ENCODE measurements around the gene CNTNAP5.

The CNTNAP5 gene

DNA sequence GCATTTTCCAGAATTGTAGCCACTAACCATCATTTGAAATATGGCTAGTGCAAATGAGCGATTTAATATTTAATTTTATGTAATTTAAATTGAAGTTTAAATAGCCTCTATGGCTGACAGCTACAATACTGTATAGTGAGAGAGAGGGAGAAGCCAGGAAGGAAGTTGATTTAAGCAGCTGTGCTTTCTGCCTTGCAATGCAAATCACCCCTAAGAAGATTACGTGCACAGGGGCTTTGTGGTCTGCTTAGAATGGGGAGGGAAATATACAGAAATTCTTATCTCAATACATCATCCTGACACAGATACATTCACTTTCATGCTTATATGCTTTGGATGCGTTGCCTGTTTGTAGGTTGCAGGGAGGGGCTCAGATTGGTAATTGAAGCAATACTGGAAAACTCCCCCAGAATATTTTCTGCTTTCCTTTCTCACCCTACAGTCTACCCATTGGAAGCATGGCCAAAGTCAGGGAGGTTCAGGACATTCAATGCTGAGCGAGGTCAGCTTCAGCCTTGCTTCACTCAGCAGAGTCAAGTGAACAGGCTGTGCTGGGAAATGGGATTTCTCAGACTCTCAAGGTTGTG lies 674.0 kb downstream of the CNTNAP5 start:
- DNase-seq (ENCODE audit: low spot score) = no peak

DNA sequence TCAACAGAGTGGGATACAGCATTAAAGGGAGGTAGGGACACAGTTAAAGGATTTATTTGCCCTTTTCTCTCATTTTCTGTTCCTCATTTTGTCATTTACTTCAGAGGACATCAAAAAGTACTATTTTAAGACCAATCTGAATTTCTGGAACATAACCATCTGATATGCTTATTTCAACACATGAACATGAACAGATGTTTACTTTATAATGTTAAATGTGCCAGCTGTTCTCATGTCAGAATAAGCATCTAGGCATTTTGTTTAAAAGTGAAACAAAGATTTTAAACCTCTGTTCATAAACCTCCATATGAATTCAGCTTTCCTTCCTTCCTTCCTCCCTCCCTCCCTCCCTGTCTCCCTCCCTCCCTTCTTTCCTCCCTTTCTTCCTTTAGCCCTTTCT lies 677.7 kb downstream of the CNTNAP5 start:
- DNase-seq (ENCODE audit: low spot score) = no peak

DNA sequence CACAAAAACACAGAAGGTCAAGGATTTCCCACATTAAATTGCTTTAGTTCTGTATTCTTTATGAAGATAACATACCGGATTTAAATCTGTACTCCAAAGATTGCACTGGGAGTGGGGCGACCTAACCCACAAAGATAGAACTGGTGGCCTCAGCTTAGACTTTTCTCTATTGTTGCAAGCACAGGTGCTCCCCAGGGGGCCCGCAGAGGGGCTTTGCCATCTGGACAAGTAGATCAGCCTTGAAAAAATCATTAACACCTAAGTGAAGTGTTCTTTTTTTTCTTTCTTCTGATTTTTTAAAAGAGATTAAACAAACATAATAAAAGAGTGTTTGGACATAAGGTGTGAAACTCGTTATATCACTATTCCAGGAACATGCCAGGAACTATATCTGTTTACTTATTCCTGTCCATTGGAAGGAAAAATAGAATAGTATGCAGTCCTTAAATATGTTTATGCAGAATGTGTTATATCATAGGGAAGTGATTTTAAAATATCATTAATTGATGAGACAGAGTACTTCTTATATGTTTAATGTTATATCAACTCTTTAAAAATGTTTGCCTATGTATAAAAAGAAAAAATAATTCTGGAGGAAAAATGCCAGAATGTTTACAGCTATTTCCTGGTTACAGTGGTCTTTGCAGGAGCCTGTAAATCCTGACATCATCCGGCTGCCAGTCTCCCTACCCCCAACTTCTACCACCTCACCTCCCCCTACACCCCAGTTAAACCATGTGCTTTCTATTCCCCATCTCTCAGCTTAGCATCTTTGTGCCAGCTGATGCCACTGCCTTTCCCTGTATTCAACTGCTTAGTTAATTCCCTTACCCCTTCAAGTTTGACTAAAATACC lies 679.2 kb downstream of the CNTNAP5 start:
- DNase-seq (ENCODE audit: low spot score) = no peak

DNA sequence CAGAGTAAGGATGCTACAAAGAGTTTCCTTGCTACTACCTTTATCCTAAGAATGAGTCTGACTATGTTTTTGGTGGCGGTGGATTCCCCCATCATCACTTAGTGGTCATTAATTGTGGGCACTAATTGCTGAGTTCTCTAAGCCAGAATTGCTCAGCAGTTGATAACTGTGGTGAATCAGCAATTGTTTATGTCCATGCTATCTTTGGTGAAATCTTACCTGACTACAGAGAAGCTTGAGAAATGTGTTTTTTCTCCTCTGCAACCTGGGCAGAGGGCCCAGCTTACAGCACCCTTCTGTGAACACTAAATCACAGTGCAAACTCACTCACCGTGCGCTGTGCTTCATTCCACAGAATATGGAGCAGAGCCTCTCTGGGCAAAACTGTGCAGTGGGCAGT lies 683.6 kb downstream of the CNTNAP5 start:
- no peak for DNase-seq (ENCODE audit: low spot score)

DNA sequence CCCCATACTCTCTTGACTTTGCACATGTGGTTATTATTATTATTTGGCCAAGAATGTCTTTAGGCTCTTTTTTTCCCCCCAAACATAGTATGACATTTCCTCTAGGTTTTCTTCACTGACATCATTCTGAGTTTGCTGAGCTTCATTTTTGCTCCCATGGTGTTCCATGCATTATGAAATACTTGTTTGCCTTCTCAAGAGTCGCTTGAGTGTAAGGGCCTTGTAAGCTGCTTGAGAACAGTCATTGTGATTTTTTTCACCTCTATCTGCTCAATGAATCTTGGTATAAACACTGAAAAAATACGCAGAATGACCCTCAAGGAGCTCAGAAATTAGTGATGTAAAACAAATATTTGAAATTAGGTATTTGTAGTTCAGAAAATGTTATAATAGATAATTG lies 688.9 kb downstream of the CNTNAP5 start:
- DNase-seq (ENCODE audit: low spot score) = no peak

DNA sequence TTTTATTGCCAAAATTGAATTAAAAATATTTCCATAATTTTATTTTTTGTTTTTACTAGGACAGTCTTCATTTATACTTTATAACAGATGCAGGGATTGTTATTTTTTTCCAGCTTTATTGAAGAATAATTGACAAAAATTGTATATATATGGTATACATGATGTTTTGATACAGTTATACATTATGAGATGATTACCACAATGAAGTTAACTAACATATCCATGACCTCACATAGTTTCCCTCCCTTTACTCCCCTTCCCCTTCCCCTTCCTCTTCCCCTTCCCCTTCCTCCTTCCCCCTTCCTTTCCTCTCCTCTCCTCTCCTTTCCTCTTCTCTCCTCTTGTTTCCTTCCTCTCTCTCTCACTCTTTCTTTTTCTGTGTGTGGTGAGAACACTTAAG lies 700.1 kb downstream of the CNTNAP5 start:
- no peak for DNase-seq (ENCODE audit: low spot score)

DNA sequence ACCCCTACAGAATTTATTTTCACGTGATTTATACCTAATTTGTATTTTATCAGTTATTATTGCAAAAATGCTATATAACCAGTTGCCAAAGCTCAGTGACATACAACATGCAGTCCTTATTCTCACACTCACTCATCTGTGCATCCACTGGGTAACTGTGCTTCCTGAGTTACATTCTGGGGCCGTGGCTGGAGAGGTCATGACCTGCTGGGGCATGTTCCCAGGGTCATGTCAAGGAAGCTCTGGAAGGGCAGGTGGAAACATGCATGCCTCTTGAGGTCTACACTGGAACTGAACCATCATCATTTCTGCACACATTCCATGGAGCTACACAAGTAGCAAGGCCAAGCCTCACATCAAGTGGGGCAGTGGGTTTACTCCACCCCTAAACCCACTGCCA lies 715.5 kb downstream of the CNTNAP5 start:
- DNase-seq (ENCODE audit: low spot score) = no peak

DNA sequence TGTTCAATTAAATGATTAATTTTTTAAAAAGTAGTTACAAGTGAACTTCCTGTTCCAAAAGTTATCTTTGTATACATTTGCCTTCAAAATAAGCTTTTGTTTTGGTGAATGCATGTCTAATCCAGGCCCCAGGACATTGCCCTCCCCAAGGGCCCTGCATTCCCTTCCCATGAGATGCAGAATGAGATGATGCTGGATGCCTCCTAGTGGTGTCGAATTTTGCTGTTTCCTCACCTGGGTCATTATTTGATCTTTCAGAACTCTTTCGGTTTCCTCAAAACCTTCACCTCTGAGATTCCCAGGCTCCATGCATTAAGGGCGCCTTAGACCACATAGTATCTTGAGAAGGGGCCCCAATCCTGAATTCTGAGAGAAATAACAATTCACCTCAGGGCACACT lies 728.8 kb downstream of the CNTNAP5 start:
- no peak for DNase-seq (ENCODE audit: low spot score)

DNA sequence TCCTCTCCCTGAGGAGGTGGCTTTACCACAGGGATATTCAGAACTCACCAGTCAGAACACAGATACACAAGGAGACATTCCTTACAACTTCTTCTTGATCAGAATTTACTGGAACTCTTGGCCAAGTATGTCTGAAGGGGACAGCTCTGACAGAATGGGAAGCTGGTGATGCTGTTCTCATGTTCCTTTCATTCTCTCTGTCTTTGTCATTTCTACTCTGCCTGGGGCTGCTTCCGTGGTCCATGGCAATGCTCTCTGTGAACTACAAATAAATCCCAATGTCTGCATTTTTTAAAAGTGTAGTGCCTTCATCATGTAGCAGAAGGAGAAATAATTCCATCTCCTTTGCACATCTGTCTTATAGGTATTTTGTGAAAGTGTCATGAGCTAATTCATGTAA lies 730.3 kb downstream of the CNTNAP5 start:
- no peak for DNase-seq (ENCODE audit: low spot score)

DNA sequence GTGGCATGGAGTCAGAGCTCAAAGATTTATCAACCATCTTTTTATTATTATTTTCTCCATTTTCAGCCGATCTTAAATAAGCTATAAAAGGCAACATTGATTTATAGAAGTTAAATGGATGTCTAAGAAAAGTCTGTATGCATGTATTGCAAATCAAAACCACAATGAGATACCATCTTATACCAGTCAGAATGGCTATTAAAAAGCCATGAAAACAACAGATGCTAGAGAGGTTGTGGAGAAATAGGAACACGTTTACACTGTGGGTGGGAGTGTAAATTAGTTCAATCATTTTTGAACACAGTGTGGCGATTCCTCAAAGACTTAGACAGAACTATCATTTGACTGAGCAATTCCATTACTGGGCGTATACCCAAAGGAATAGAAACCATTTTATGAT lies 731.0 kb downstream of the CNTNAP5 start:
- no peak for DNase-seq (ENCODE audit: low spot score)

DNA sequence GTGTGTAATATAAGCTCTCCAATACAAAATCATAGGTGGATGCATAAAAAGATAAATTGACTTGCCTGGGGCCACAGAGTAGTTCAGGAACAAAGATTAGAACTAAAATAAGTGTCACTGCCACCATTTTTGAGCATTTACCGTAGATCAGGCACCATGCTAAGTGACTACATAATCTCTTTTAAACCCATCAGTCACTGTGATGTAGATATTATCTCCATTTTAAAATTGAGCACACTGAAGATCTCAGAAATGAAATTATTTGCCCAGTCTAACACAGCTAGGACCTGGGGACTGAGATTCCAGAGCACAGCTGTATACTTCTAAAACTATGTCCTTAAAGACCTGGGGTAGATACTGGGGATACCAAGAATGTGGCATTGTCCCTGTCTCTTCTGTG lies 737.3 kb downstream of the CNTNAP5 start:
- DNase-seq (ENCODE audit: low spot score) = no peak

DNA sequence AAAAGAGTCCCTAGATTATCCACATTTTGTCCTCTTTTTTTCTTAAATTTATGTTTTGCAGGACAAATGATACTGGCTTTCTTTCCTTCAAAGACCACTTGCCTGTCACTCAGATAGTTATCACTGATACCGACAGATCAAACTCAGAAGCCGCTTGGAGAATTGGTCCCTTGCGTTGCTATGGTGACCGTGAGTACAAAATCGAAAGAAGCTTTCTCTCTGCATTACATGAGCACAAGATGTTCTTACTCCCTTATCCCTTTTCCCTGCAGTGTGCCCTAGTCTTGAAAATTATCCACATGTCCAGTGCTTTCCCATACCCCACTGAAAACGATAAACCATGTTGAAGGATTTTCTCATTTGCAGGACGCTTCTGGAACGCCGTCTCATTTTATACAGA lies 738.5 kb downstream of the CNTNAP5 start:
- DNase-seq (ENCODE audit: low spot score) = no peak

DNA sequence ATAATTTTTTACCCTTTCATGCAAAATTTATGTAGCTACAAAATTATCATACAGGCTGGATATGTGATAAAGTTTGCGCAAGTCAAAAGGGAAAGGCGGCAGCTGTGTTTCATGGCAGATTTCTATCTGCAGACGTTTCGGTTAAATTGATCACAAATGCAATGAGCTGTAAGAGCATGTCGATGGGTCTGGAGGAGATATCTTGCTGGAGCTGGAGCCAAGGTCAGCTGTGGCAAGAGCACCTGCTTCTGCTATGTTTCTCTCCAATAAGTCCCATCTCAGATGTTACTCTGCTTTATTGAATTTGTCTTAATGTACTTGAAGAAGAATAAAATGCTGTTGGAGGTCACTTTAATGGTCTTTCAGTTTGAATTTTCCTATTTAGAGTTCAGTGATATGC lies 749.7 kb downstream of the CNTNAP5 start:
- DNase-seq (ENCODE audit: low spot score) = no peak

DNA sequence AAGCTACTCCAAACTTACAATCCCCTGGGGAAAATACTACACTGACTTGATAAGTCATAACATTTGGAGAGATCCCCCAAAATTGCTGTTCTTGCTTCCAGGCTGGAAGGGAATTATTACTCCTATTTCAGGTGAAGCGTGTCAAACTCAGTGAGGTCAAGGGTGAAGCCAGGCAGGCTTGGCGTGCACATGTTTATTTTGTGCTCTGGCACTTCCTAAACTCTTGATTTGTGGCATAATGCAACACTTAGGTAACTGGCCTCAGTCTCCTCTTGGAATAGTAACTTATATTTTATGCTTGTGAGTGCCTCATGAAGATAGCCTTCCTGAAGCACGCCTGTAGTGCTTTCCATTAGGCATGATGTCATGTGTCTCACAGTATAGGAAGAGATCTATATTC lies 751.2 kb downstream of the CNTNAP5 start:
- DNase-seq (ENCODE audit: low spot score) = no peak

DNA sequence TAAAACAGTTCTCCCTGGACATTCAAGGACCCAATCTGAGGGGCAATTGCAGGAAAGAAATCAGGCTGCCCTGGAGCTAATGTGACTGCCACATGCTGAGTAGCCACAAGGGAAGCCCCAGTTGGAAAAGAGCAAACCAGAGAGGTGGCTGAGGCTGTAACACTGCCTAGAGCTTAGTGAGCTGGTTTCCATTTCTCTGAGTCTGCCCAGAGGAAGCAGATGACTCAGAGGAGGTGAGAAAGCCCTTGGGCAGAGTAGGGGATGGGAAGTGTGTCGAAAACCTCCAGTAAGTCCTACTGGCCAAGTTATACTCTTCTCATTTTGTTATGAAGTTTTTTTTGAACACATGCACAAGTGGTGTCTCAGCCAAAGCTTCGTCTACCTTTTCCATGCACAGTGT lies 753.0 kb downstream of the CNTNAP5 start:
- no peak for DNase-seq (ENCODE audit: low spot score)

DNA sequence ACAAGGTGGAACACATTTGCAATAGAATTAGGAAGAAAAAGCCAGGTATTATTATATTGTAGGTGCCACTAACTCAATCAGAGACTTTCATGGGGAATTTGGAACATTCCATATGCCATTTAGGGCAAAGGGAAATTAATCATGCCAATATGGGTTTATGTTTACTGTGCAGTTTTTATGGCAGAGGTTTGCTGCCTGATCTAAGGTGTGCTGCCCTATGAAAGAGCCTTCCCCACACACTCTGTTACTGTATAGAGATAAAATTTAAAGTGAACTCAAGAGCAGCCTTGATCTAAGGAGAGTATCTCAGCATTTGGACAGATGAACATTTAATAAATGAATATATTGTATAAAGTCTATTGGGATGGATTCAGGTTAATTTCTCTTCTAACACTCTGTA lies 771.6 kb downstream of the CNTNAP5 start:
- no peak for DNase-seq (ENCODE audit: low spot score)

DNA sequence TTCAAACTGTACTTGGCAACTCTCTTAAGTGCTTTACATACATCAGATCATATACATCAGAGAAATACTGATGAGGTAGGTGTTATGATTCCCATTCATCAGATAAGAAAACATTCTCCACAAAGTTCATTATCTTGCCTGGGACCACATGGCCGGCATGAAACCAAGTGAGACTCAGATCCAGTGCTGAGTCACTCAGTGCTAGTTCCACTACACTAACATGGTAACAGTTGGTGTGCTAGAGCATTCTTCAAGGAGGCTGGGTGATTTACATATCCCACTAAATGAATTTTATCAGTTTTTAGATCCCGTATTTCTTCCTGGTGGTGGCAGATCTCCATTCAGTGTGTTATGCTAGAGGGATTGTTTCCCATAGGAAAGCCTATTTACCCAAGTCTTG lies 772.0 kb downstream of the CNTNAP5 start:
- DNase-seq (ENCODE audit: low spot score) = no peak

DNA sequence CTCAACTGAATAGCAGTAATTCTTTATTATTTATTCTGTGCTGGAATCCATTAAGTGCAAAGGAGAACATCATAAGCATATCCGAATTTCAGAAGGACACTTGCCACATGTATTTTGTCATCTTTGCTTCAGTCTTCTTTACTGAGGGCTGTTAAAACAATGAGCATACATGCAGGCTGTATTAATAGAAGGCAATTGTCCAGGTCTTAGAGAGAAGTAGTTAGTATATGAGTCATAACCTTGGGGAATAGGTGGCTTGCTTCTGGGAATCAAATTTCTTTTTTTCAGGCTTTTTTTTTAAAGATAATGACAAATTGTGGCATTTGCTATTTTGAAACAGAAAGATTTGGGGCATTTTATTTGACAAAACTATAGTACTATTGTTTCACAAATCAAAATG lies 773.5 kb downstream of the CNTNAP5 start:
- no peak for DNase-seq (ENCODE audit: low spot score)

DNA sequence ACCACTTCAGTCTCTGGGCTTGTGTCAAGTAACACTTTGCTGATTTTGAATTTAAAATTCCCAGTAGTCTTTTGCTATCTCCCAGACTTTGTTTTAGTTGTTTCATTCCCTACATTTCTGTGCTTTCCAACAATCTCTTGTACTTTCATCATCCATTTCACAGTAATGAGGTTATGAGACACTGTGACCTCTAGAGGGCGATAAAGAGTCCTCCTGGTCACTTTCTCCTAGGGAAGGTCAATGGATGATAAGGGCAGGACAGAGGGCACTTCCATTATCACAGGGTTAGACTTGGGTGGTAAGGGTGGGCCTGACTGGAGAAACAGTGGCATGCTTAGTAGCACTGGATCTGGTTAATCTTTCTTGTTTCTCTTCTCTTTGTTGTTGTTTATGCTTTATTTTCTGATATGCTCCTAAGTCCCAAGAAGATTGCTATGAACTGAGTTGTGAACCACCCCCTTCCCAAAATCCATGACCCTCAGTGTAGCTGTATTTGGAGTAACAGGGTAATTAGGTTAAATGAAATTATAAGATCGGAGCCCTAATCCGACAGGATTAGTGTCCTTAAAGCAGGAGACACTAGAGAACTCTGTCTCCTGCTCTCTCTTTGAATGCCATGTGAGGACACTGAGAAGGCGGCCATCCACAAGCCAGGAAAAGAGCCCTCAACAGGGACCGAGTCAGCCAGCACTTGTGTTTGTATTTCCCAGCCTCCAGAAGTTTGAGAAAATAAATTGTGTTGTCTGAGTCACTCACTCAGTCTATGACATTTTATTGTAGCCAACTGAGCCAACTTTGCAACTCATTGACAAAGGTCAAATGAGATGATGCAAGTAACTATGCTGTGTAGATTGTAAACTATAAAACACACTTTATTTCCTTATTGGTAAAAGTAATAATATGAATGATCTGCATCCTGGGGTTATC lies 779.2 kb downstream of the CNTNAP5 start:
- DNase-seq (ENCODE audit: low spot score) = peak; percentile 45

DNA sequence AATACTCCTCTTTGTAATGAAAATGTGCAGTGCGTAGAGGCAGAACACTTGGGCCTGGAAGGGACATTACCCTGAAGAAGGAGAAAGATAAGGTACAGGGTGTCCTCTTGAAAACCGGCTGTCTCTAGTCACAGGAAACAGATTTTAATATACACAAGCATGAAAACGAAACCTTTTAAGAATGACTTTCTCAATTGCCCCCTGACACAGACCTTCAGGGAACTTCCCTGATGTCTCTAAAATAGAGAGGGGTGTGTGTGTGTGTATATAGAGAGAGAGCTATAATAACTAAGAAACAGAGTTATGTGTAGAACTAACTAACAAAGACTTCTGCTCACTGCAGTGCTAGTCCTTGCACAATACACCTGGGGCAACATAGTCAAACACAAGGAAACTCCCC lies 780.0 kb downstream of the CNTNAP5 start:
- no peak for DNase-seq (ENCODE audit: low spot score)

DNA sequence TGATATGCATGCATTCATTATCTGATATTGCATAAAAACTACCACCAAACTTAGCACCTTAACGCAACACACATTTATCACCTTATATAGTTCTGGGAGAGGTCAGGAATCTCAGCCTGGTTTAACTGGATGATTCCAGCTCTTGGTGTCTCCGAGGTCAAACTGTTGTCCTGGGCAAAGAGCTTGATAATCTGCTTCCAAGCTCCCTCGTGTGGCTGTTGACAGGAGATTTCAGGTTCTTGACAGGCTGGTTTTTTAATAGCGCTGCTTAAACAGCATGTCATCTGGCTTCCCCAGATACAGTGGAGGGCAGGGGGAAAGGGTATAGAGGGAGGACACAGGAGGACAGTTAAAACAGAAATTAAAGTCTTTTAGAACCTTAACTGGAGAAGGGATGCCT lies 785.0 kb downstream of the CNTNAP5 start:
- DNase-seq (ENCODE audit: low spot score) = no peak

DNA sequence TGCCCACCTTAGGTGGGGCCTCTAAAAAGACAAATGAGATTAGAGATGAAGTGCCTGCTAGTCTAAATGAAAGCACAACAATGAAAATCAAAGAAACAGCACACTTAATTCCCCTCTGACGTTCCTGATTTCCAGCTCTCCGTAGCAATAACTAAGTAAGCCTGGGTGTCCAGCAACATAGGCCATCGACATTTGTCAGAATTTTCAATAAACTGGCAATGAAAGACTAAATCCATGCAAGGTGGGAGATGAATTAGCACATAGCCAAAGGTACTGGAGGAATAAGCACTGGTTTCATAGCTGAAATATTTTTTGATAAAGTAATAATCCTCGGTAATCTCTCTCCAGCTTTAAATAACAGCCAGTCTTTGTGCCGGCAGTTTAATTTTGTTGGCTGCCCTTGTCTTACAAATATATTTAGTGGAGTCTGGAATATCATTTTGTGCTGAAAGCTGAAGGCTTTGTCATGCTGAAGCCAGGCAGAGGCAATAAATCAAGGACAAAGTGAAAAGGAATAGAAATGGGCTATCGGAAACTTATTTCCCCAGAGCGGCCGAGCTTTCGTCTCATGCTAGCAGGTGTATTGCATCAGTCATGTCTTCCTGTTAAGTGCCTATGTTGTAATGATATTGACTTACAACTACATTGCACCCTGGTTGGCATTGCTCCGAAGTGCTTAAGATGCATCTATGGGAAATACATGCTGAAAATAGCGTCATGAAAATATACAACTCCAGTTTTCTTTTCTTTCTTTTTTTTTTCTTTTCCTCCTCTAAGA lies 790.1 kb downstream of the CNTNAP5 start:
- DNase-seq (ENCODE audit: low spot score) = no peak

Data from hematopoietic multipotent progenitor cell treated with erythropoietin and hydrocortisone succinate and interleukin-3 and kit ligand, for 17 days (in vitro differentiated cells).